ENCODE measurements around the gene TLE4. TPM values are rescaled to one million over a fixed set of nuclear protein-coding genes. Genes with fewer than 3 reads are reported as not detected.

Gene TLE4
- polyA plus RNA-seq, 3 donors: 21.0 to 107 (median 21.7) TPM

DNA sequence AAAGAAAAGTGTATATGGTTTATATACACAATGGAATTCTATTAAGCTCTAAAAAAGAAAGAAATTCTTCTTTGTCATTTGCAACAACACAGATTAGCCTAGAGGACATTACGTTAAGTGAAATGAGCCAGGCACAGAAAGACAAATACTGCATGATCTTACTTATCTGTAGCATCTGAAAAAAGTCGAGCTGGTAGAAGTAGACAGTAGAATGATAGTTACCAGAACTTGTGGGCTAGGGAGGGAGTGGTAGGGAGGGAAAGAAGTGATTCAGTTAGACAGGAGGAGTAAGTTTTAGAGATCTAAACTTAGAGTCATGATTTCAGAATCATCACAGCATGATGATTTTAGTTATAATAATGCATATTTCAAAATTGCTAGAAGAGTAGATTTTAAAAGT is 184.6 kb downstream of the TLE4 start:
- Histone ChIP-seq H3K79me2 (ENCODE audit: insufficient read depth, low read length) (no peaks in the 10 kb centered on the region), H3K4me3 (replicated peaks in 1 of 3; ENCODE audit: low read depth in 2 of 3, low read length in 3 of 3) (no peak overlapping the region), H3K27me3 (ENCODE audit: control insufficient read depth in 2 of 2, insufficient read depth in 2 of 2, low read length in 2 of 2) (no peaks in the 10 kb centered on the region), H4K20me1 (ENCODE audit: insufficient read depth, low read length) (no peaks in the 10 kb centered on the region), H2AFZ (ENCODE audit: insufficient read depth, low read depth, low read length, poor library complexity, severe bottlenecking) (no peak overlapping the region), H3K27ac (ENCODE audit: low read depth in 1 of 2, low read length in 2 of 2) (no peak overlapping the region), H3K9ac (ENCODE audit: insufficient read depth, low read length, poor library complexity, severe bottlenecking) (no peak overlapping the region), H3K4me1 (ENCODE audit: control insufficient read depth in 1 of 2, insufficient read depth in 2 of 2, low read length in 2 of 2) (no peaks in the 10 kb centered on the region), H3K4me2 (replicated peaks; ENCODE audit: extremely low read depth, low read length, poor library complexity, severe bottlenecking) (no peak overlapping the region), H3K36me3 (replicated peaks in 1 of 2; ENCODE audit: control insufficient read depth in 1 of 2, insufficient read depth in 2 of 2, low read length in 2 of 2) (no peaks in the 10 kb centered on the region), H3K9me3 (replicated peaks in 1 of 2; ENCODE audit: control insufficient read depth in 1 of 2, insufficient read depth in 1 of 2, low read length in 2 of 2) (peaks cover 10 to 13% of the 10 kb centered on the region in 2 donors)
- Mint-ChIP-seq H3K9me3 (peaks cover 6 to 19% (median 12%) of the 10 kb centered on the region in 7 donors), H3K36me3 (no peaks in the 10 kb centered on the region), H3K27me3 (ENCODE audit: low read depth in 3 of 3) (no peaks in the 10 kb centered on the region), H3K27ac (no peak overlapping the region), H3K4me1 (no peaks in the 10 kb centered on the region), H3K4me3 (no peak overlapping the region)
- intact Hi-C loops (cut with micrococcal nuclease): no loop called here
- TF ChIP-seq, protein P1, sequence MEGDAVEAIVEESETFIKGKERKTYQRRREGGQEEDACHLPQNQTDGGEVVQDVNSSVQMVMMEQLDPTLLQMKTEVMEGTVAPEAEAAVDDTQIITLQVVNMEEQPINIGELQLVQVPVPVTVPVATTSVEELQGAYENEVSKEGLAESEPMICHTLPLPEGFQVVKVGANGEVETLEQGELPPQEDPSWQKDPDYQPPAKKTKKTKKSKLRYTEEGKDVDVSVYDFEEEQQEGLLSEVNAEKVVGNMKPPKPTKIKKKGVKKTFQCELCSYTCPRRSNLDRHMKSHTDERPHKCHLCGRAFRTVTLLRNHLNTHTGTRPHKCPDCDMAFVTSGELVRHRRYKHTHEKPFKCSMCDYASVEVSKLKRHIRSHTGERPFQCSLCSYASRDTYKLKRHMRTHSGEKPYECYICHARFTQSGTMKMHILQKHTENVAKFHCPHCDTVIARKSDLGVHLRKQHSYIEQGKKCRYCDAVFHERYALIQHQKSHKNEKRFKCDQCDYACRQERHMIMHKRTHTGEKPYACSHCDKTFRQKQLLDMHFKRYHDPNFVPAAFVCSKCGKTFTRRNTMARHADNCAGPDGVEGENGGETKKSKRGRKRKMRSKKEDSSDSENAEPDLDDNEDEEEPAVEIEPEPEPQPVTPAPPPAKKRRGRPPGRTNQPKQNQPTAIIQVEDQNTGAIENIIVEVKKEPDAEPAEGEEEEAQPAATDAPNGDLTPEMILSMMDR (IDR thresholded peaks at IDR 0.05): no peak
- WGBS (ENCODE audit: insufficient coverage): 86% methylated on average over 1 of the region's 2 CpGs
- no peak for DNase-seq

DNA sequence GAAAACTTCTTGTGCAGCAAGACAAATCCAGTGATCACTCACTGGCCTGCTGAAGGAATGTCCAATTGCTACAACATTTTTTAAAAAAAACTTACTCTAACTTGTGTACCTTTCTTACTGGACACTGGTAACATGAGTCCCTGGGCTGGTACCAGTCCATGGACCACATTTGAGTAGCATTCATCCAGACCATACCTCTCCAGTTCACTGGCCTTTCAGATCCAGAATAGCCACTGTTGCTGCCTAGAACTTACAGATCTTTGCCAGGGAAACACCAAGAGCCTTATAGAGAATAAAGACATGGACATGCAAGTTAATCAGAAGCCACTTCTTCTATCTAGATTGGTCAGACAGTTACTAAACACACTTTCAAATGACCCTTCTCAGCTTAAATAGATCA is 185.3 kb downstream of the TLE4 start:
- no peaks in the 10 kb centered on the region for H3K36me3 Mint-ChIP-seq
- Histone ChIP-seq H3K4me3 (replicated peaks in 1 of 3; ENCODE audit: low read depth in 2 of 3, low read length in 3 of 3) (no peak overlapping the region), H3K27ac (ENCODE audit: low read depth in 1 of 2, low read length in 2 of 2) (no peak overlapping the region), H3K4me1 (ENCODE audit: control insufficient read depth in 1 of 2, insufficient read depth in 2 of 2, low read length in 2 of 2) (no peaks in the 10 kb centered on the region), H3K36me3 (replicated peaks in 1 of 2; ENCODE audit: control insufficient read depth in 1 of 2, insufficient read depth in 2 of 2, low read length in 2 of 2) (no peaks in the 10 kb centered on the region), H3K4me2 (replicated peaks; ENCODE audit: extremely low read depth, low read length, poor library complexity, severe bottlenecking) (no peak overlapping the region), H3K9me3 (replicated peaks in 1 of 2; ENCODE audit: control insufficient read depth in 1 of 2, insufficient read depth in 1 of 2, low read length in 2 of 2) (peaks cover 3 to 6% of the 10 kb centered on the region in 2 donors), H4K20me1 (ENCODE audit: insufficient read depth, low read length) (no peaks in the 10 kb centered on the region), H3K79me2 (ENCODE audit: insufficient read depth, low read length) (no peaks in the 10 kb centered on the region), H3K27me3 (ENCODE audit: control insufficient read depth in 2 of 2, insufficient read depth in 2 of 2, low read length in 2 of 2) (no peaks in the 10 kb centered on the region), H2AFZ (ENCODE audit: insufficient read depth, low read depth, low read length, poor library complexity, severe bottlenecking) (no peak overlapping the region), H3K9ac (ENCODE audit: insufficient read depth, low read length, poor library complexity, severe bottlenecking) (no peak overlapping the region)
- intact Hi-C loops (cut with micrococcal nuclease): no loop called here
- H3K27me3 Mint-ChIP-seq (ENCODE audit: low read depth in 3 of 3): no peaks in the 10 kb centered on the region
- no peak overlapping the region for H3K27ac Mint-ChIP-seq
- TF ChIP-seq, protein P1 (IDR thresholded peaks at IDR 0.05): no peak
- no peak for DNase-seq
- H3K4me3 Mint-ChIP-seq: no peak overlapping the region
- H3K4me1 Mint-ChIP-seq: no peaks in the 10 kb centered on the region
- H3K9me3 Mint-ChIP-seq: peaks cover 0 to 13% (median 8%) of the 10 kb centered on the region in 7 donors

Measured in CD14-positive monocyte (primary cell).